ENCODE data around the gene FYN. TPM values are rescaled to one million over a fixed set of nuclear protein-coding genes. Genes with fewer than 3 reads are reported as not detected.

FYN gene
- total and polyA plus RNA-seq, 2 of the 4 experiments (the other 2 are of a cell fraction), result 30.8 to 36.4 TPM

- Histone ChIP-seq H4K5ac (ENCODE audit: low read depth, low read length) (no peak overlapping the region), H3K9me1 (ENCODE audit: insufficient read depth, low read length) (0 out of 2 replicates have a peak, but pooled peaks cover 5% of the 10 kb centered on the region), H3K23ac (ENCODE audit: low read depth, low read length) (no peak overlapping the region), H2AFZ (replicated peaks; ENCODE audit: low read length, poor library complexity) (no peak overlapping the region), H4K20me1 (ENCODE audit: insufficient read depth, low read length) (no peaks in the 10 kb centered on the region), H3K9me3 (ENCODE audit: control insufficient read depth, insufficient read depth, low read length) (no peaks in the 10 kb centered on the region), H2AK9ac (replicated peaks; ENCODE audit: low read depth, low read length, poor library complexity) (no peak overlapping the region), H2BK5ac (ENCODE audit: low read depth, low read length, poor library complexity, severe bottlenecking) (no peak overlapping the region), H3K4me3 (ENCODE audit: insufficient read depth, low read depth, low read length) (no peak overlapping the region), H2BK120ac (ENCODE audit: low read depth, low read length) (no peak overlapping the region), H3K27ac (ENCODE audit: insufficient read depth, low read length) (no peak overlapping the region), H3K27me3 (ENCODE audit: control insufficient read depth, insufficient read depth, low read length) (no peaks in the 10 kb centered on the region), H3K4me1 (ENCODE audit: control insufficient read depth, insufficient read depth, low read length) (peaks cover 6% of the 10 kb centered on the region), H3K36me3 (ENCODE audit: control insufficient read depth, insufficient read depth, low read length) (peaks cover 6% of the 10 kb centered on the region; the same call in 1 of the 2 replicates), H3K79me1 (ENCODE audit: low read depth in 1 of 2, low read length in 2 of 2) (no peaks in the 10 kb centered on the region), H4K91ac (ENCODE audit: insufficient read depth, low read depth, low read length) (no peak overlapping the region), H3K14ac (replicated peaks; ENCODE audit: low read depth, low read length) (no peak overlapping the region), H3K4ac (ENCODE audit: low read depth, low read length) (no peak overlapping the region), H4K8ac (ENCODE audit: low read depth in 2 of 2, low read length in 2 of 2) (no peak overlapping the region), H2AK5ac (ENCODE audit: low read depth, low read length) (no peak overlapping the region), H3K9ac (ENCODE audit: low read depth, low read length) (no peak overlapping the region), H3K18ac (ENCODE audit: low read depth, low read length) (no peak overlapping the region), H3K4me2 (ENCODE audit: low read depth, low read length) (no peak overlapping the region), H2BK15ac (ENCODE audit: low read depth, low read length) (no peak overlapping the region), H2BK20ac (ENCODE audit: low read depth, low read length) (no peak overlapping the region), H3K56ac (ENCODE audit: extremely low read depth, insufficient read depth, low read length) (no peak overlapping the region)
- no peak for ATAC-seq (ENCODE audit: low read depth)
- TF ChIP-seq RAD21 (IDR thresholded peaks at IDR 0.05; ENCODE audit: low read length), result no peak
- no peak for TF ChIP-seq POLR2A (IDR thresholded peaks at IDR 0.05; ENCODE audit: low read depth, low read length)
- no peak for TF ChIP-seq RCOR1 (IDR thresholded peaks at IDR 0.05; ENCODE audit: insufficient replicate concordance, low read length)
- no peak for TF ChIP-seq CTCF (conservative IDR thresholded peaks at IDR 0.05; ENCODE audit: low read depth, low read length)
- TF ChIP-seq CHD1 (IDR thresholded peaks at IDR 0.05; ENCODE audit: low read depth, low read length), result no peak
- no peak for TF ChIP-seq SMC3 (IDR thresholded peaks at IDR 0.05; ENCODE audit: low read depth, low read length)
- no peak for TF ChIP-seq MXI1 (IDR thresholded peaks at IDR 0.05; ENCODE audit: borderline replicate concordance, low read depth, low read length)
- no peak for TF ChIP-seq FOS (IDR thresholded peaks at IDR 0.05; ENCODE audit: low read depth, low read length)
- no peak for TF ChIP-seq USF2 (IDR thresholded peaks at IDR 0.05; ENCODE audit: low read depth, low read length)
- TF ChIP-seq MAFK (IDR thresholded peaks at IDR 0.05; ENCODE audit: low read depth, low read length), result no peak
- TF ChIP-seq NFE2L2 (IDR thresholded peaks at IDR 0.05; ENCODE audit: low read depth, low read length), result no peak
- no peak for TF ChIP-seq CEBPB (IDR thresholded peaks at IDR 0.05; ENCODE audit: low read depth, low read length)
- TF ChIP-seq MAZ (IDR thresholded peaks at IDR 0.05; ENCODE audit: borderline replicate concordance, low read depth, low read length), result no peak
- no peak for TF ChIP-seq RFX5 (IDR thresholded peaks at IDR 0.05; ENCODE audit: low read depth, low read length)
- no peak for TF ChIP-seq BHLHE40 (IDR thresholded peaks at IDR 0.05; ENCODE audit: low read depth, low read length)
- TF ChIP-seq ELK1 (IDR thresholded peaks at IDR 0.05; ENCODE audit: borderline replicate concordance, low read depth, low read length), result no peak
- WGBS, 2 experiments (ENCODE audit: extremely low coverage in 2 of 2, insufficient read length in 1 of 2), result no CpG with 5 or more reads among the region's 3 CpGs
- CTCF ChIA-PET, result interaction anchor here (1.3 kb wide), 1 partner anchor 335 kb away, joined by 3 read pairs; no protein-coding TSS in a partner anchor
- POLR2A ChIA-PET (ENCODE audit: unreplicated experiment), result no interaction called here
- intact Hi-C loops (cut with micrococcal nuclease), result no loop called here
- BruUV-seq (replicated peaks), result no TSS peak
- dilution Hi-C loops (cut with HindIII; ENCODE audit: low sequenced_read_pairs, unreplicated experiment), result no loop called here
- DNase-seq, result no peak
- in situ Hi-C loops (cut with MboI; ENCODE audit: low sequenced_read_pairs), result loop anchor here (5.0 kb wide), 1 partner anchor 288 kb away; no protein-coding TSS in a partner anchor
These were observed 164.1 kb downstream of the FYN start for GRCh38 chr6:111709201-111709600.

All from IMR-90 (cell line).